GM19372 (cell line): ENCODE data around the gene PKNOX1.
"Not testable (repeated sequence)": the region's sequence is repeated elsewhere in the genome, so short reads cannot be mapped to it uniquely, and the experiment has no call there.

Source experiments
- ATAC-seq: cut with Tn5 transposase; IDR thresholded peaks from one replicate; pipeline ENCODE4 v1.9.1; 2021; ENCODE audit warnings: mild to moderate bottlenecking, low read depth, moderate library complexity; ENCODE audit not compliant: unreplicated experiment

Gene PKNOX1

GRCh38 chr21:42981862-42982261 lies 7.5 kb downstream of the PKNOX1 start:
- no peak for ATAC-seq

GRCh38 chr21:42983103-42983502 lies 8.7 kb downstream of the PKNOX1 start:
- no peak for ATAC-seq

DNA sequence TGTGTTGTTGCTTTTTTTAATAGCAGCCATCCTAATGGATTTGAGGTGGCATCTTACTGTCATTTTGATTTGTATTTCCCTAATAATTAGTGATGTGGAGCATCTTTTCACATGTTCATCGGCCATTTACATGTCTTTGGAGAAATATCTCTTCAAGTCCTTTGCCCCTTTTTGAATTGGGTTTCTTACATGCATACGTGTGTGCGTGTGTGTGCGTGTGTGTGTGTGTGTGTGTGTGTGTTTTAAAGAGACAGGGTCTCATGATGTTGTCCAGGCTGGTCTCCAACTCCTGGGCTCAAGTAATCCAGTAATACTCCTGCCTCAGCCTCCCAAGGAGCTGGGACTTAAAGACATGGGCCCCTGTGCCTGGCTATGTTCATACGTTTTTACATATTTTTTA lies 9.5 kb downstream of the PKNOX1 start:
- ATAC-seq = no peak

DNA sequence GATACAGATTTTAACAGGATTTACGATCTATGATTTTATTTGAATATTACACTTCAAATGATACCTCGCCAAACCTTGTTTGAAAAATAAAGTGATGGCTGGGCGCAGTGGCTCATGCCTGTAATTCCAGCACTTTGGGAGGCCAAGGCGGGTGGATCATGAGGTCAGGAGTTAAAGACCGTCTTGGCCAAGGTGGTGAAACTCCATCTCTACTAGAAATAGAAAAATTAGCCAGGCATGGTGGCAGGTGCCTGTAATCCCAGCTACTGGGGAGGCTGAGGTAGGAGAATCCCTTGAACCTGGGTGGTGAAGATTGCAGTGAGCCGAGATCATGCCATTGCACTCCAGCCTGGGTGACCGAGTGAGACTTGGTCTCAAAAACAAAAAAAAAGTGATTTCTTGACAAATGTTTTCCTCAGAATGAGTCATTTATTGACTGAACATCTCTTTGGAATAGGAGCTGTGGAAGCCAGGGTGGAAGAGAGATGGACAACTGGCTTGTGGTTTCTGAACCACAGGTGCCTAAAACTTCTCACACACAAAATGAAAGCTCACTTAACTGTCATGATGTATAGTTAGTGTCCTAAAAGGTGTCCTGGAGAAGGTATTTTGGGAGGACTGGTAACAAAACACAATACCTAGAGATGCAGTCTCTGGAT lies 11.9 kb downstream of the PKNOX1 start:
- ATAC-seq = no peak

GRCh38 chr21:42988236-42988965 lies 14.0 kb downstream of the PKNOX1 start:
- no peak for ATAC-seq

- ATAC-seq = not testable (repeated sequence)
These were observed 15.0 kb downstream of the PKNOX1 start for GRCh38 chr21:42989370-42989769.

GRCh38 chr21:42989816-42990650 lies 15.7 kb downstream of the PKNOX1 start:
- ATAC-seq = no peak

GRCh38 chr21:42991992-42992740 lies 17.8 kb downstream of the PKNOX1 start:
- ATAC-seq = no peak

GRCh38 chr21:42993051-42993712 lies 18.8 kb downstream of the PKNOX1 start:
- no peak for ATAC-seq

GRCh38 chr21:42997053-42997452 lies 22.7 kb downstream of the PKNOX1 start:
- no peak for ATAC-seq

DNA sequence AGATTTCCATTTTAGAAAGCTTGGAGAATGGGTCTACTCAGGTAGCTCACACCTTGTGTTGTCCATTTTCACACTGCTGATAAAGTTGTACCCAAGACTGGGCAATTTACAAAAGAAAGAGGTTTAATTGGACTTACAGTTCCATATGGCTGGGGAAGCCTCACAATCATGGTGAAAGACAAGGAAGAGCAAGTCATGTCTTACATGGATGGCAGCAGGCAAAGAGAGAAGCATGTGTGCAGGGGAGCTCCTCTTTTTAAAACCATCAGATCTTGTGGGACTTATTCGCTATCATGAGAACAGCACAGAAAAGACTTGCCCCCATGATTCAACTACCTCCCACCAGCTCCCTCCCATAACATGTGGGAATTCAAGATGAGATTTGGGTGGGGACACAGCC lies 23.6 kb downstream of the PKNOX1 start:
- ATAC-seq = not testable (repeated sequence)

DNA sequence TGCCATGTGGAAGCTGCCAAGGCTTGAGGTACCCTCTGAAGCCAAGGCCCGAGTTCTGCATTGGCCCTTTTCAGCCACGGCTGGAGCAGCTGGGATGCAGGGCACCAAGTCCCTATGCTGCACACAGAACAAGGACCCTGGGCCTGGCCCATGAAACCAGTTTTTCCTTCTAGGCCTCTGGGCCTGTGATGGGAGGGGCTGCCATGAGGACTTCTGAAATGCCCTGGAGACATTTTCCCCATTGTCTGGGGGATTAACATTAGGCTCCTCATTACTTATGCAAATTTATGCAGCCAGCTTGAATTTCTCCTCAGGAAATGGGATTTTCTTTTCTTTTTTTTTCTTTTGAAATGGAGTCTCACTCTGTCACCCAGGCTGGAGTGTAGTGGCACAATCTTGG lies 24.8 kb downstream of the PKNOX1 start:
- not testable (repeated sequence) for ATAC-seq

GRCh38 chr21:43000041-43000440 lies 25.7 kb downstream of the PKNOX1 start:
- ATAC-seq = not testable (repeated sequence)

- no peak for ATAC-seq
These were observed 27.0 kb downstream of the PKNOX1 start for GRCh38 chr21:43001316-43001715.

DNA sequence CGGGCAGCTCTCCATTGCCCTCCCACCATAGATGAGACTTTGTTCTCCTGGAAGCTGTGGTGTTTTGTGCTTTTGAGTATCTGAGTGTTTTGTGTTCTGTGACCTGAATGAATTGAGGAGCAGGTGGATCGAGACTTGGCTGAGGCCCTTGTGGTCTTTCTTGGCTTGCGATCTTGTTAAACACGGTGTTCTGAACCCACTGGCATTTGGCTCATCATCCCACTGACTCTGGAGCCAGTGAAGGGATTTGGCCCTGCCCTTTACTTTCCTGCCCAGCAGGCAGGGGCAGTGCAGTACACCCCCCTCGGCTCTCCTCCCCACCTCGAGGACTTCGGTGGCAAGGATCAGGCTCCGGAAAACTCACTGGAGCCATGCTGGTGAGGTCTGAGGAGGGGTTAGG lies 30.6 kb downstream of the PKNOX1 start:
- ATAC-seq = no peak

GRCh38 chr21:43005635-43006034 lies 31.3 kb downstream of the PKNOX1 start:
- no peak for ATAC-seq

- ATAC-seq = not testable (repeated sequence)
These were observed 31.9 kb downstream of the PKNOX1 start for GRCh38 chr21:43006051-43006873.

DNA sequence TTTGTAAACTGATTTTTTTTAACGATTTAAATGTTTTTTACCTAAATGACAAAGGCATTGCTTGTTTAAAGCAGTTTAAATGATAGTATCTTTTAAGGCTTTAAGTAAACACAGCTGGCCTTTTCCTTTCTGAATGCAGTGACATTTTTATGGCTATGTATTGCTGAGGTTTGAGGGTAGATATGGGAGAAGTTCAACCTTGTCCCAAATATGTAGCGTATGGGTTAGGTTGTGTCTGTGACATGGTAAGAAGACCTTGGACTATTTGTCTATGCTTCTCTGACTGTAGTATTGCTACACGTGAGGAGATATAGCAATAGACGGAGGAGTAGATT lies 32.5 kb downstream of the PKNOX1 start:
- no peak for ATAC-seq

GRCh38 chr21:43012596-43012995 lies 38.2 kb downstream of the PKNOX1 start:
- no peak for ATAC-seq
